SU-DHL-6 (cell line): ENCODE results near the gene MRTFB.

Experiments used
- EZH2phosphoT487 ChIP-seq: fragments of 200-600 bp; sonication (generic), shearing (Covaris generic); conservative IDR thresholded peaks from 2 replicates; pipeline ENCODE4 v1.6.1; 2018; ENCODE audit warnings: mild to moderate bottlenecking, antibody characterized with exemption, low read length, moderate library complexity, mixed read lengths
- TF ChIP-seq, protein P1 (sequence below): fragments of 200-600 bp; sonication (generic); IDR thresholded peaks from one replicate; pipeline ENCODE4 v1.5.1; 2017; ENCODE audit warnings: antibody characterized with exemption, mild to moderate bottlenecking, low read length, moderate library complexity; ENCODE audit not compliant: insufficient read depth, poor library complexity, severe bottlenecking

DNA sequence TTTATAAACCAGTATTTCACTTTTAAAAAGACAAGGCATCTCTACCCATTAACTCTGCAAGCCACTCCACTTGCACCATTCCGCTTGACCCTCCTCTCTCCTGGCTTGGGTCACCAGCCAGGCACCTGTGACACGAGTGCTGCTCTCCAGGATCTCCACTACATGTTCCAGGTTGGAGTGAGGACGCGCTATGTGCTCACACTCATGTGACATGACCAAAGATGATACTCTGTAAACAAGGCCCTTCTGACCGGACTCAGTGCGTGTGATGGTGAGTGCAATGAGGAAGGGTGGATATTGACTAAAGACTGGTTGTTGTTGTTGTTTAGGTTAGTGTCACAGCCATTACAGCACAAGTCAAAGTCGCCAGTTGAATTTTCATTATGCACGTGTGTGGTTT is 192.7 kb downstream of the MRTFB start:
- TF ChIP-seq, protein P1, sequence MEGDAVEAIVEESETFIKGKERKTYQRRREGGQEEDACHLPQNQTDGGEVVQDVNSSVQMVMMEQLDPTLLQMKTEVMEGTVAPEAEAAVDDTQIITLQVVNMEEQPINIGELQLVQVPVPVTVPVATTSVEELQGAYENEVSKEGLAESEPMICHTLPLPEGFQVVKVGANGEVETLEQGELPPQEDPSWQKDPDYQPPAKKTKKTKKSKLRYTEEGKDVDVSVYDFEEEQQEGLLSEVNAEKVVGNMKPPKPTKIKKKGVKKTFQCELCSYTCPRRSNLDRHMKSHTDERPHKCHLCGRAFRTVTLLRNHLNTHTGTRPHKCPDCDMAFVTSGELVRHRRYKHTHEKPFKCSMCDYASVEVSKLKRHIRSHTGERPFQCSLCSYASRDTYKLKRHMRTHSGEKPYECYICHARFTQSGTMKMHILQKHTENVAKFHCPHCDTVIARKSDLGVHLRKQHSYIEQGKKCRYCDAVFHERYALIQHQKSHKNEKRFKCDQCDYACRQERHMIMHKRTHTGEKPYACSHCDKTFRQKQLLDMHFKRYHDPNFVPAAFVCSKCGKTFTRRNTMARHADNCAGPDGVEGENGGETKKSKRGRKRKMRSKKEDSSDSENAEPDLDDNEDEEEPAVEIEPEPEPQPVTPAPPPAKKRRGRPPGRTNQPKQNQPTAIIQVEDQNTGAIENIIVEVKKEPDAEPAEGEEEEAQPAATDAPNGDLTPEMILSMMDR: no peak
- no peak for TF ChIP-seq EZH2phosphoT487
